MG63 (cell line): ENCODE data around the gene SLC17A5. TPM values are rescaled to one million over a fixed set of nuclear protein-coding genes. Genes with fewer than 3 reads are reported as not detected.
"Not testable (repeated sequence)": the region's sequence is repeated elsewhere in the genome, so short reads cannot be mapped to it uniquely, and the experiment has no call there.

Experiments
- DNase-seq: peaks from one replicate; pipeline ENCODE4 v3.0.0-alpha.2; 2020
- H3K27me3 ChIP-seq: fragments of 250-450 bp; sonication (Bioruptor Pico); 2 replicates; pipeline ENCODE4 v1.5.1; 2020; ENCODE audit warnings: mild to moderate bottlenecking, moderate library complexity
- H3K36me3 ChIP-seq: fragments of 250-450 bp; sonication (Bioruptor Pico); 2 replicates; pipeline ENCODE4 v1.5.1; 2020; ENCODE audit warnings: mild to moderate bottlenecking, moderate library complexity
- H3K4me3 ChIP-seq: fragments of 250-450 bp; sonication (Bioruptor Pico); 2 replicates; pipeline ENCODE4 v1.5.1; 2020; ENCODE audit warnings: mild to moderate bottlenecking, moderate library complexity
- H3K9me3 ChIP-seq: fragments of 250-450 bp; sonication (Bioruptor Pico); 2 replicates; pipeline ENCODE4 v1.5.1; 2020; ENCODE audit warnings: mild to moderate bottlenecking, moderate library complexity
- total RNA-seq: library from RNA; depleted of rRNA; stranded (reverse); fragments of >200 nt; shearing (Covaris generic); gene quantifications from 2 replicates; pipeline ENCODE4 v1.2.3, GENCODE V29; 2014; ENCODE audit warnings: low replicate concordance

SLC17A5 gene
- total RNA-seq, 1 experiment from 2014 or later = 8.1 TPM

GRCh38 chr6:73604461-73604860, 49.3 kb downstream of the SLC17A5 start:
- H3K9me3 ChIP-seq = no peaks in the 10 kb centered on the region
- H3K36me3 ChIP-seq = no peaks in the 10 kb centered on the region; the same call in 1 of the 2 replicates
- no peaks in the 10 kb centered on the region for H3K27me3 ChIP-seq
- DNase-seq = no peak
- no peak overlapping the region for H3K4me3 ChIP-seq

GRCh38 chr6:73604020-73604419, 49.8 kb downstream of the SLC17A5 start:
- no peak for DNase-seq
- Histone ChIP-seq H3K36me3 (no peaks in the 10 kb centered on the region), H3K27me3 (no peaks in the 10 kb centered on the region), H3K9me3 (no peaks in the 10 kb centered on the region), H3K4me3 (no peak overlapping the region)

GRCh38 chr6:73586416-73586974, 67.3 kb downstream of the SLC17A5 start:
- DNase-seq = peak; percentile 21
- Histone ChIP-seq H3K36me3 (no peaks in the 10 kb centered on the region), H3K27me3 (no peaks in the 10 kb centered on the region), H3K9me3 (no peaks in the 10 kb centered on the region), H3K4me3 (peak overlapping the region; percentile 32)

GRCh38 chr6:73585566-73586415, 68.0 kb downstream of the SLC17A5 start:
- Histone ChIP-seq H3K27me3 (no peaks in the 10 kb centered on the region), H3K9me3 (no peaks in the 10 kb centered on the region), H3K4me3 (peak overlapping the region; percentile 32), H3K36me3 (no peaks in the 10 kb centered on the region)
- DNase-seq = peak; percentile 67

GRCh38 chr6:73581293-73581692, 72.5 kb downstream of the SLC17A5 start:
- no peak for DNase-seq
- Histone ChIP-seq H3K27me3 (no peaks in the 10 kb centered on the region), H3K9me3 (no peaks in the 10 kb centered on the region), H3K4me3 (peak overlapping the region; percentile 41), H3K36me3 (no peaks in the 10 kb centered on the region)

DNA sequence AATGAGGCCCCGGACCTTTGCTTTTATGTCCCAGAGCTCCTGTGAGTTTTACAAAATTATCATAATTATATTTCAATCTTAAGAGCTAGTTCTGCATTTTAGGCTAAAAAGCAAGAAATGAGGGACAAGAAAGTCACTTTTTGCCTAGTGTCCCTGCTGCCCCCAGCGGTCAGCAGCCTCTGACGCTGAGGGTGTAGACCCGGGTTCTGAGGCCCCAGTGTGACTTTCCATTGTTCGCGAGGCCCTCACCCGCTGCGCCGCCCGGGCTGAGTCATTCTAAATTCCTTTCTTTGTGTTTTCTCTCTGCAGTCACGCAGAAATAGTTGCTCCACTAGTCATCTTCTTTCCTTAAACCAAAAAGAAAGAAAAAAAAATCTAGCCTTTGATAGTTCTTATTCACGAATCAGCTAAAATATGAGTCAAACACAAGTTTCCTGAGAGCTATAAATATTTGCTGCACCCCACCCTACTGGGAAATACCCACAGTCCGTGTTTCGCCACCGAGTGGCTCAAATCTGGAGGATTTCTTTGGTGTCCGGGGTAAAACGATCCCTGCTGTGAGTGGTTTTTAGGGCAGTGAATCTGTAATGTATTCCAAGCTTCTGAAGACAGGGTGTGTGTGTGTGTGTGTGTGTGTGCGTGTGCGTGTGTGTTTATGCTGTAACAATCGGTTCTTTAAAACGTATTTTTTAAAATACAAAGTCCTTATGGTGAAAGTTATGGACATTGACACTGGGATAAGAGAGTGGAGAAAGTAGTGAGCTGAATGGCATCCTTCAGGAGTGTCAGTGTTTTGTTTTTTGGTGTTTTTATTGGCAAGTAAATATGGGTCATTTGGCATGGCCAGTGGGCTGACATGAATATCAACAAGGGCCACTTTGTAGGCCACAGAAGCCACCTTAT, 73.3 kb downstream of the SLC17A5 start:
- peak; percentile 95 for DNase-seq
- Histone ChIP-seq H3K9me3 (0 out of 2 replicates have a peak, but pooled peaks cover under 1% of the 10 kb centered on the region), H3K4me3 (peak overlapping the region; percentile 41), H3K27me3 (no peaks in the 10 kb centered on the region), H3K36me3 (no peaks in the 10 kb centered on the region)

- no peaks in the 10 kb centered on the region for H3K27me3 ChIP-seq
- peak; percentile 84 for DNase-seq
- 0 out of 2 replicates have a peak, but pooled peaks cover 2% of the 10 kb centered on the region for H3K9me3 ChIP-seq
- H3K36me3 ChIP-seq = no peaks in the 10 kb centered on the region
- peak overlapping the region; percentile 41 for H3K4me3 ChIP-seq
These were observed 73.9 kb downstream of the SLC17A5 start for GRCh38 chr6:73579851-73580246.

DNA sequence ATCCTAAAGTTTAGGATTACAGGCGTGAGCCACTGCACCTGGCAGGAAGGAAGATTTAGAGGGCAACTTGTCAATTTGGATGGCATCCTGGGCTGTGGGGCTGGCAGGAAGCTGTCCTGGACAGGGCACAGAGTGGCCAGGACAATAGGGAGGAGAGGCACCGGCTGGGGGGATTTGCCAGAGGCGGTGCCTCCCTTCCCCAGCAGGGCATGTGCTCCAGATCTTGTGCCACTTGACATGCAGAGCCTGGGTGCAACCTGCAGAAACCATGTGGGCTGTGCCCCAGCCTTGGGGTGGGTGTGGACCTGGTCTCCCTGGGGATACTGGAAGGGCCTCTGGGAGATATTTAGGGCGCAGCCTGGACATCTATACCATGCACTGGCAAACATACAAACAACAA, 74.4 kb downstream of the SLC17A5 start:
- Histone ChIP-seq H3K9me3 (0 out of 2 replicates have a peak, but pooled peaks cover 2% of the 10 kb centered on the region), H3K36me3 (no peaks in the 10 kb centered on the region), H3K27me3 (no peaks in the 10 kb centered on the region), H3K4me3 (no peak overlapping the region)
- peak; percentile 81 for DNase-seq

- no peak for DNase-seq
- 0 out of 2 replicates have a peak, but pooled peaks cover 2% of the 10 kb centered on the region for H3K9me3 ChIP-seq
- no peak overlapping the region for H3K4me3 ChIP-seq
- H3K36me3 ChIP-seq = no peaks in the 10 kb centered on the region
- H3K27me3 ChIP-seq = no peaks in the 10 kb centered on the region
These were observed 76.1 kb downstream of the SLC17A5 start for GRCh38 chr6:73577676-73578075.

- not testable (repeated sequence) for H3K9me3 ChIP-seq, H3K4me3 ChIP-seq, H3K36me3 ChIP-seq, H3K27me3 ChIP-seq, DNase-seq
These were observed 81.3 kb downstream of the SLC17A5 start for GRCh38 chr6:73572531-73572930.

DNA sequence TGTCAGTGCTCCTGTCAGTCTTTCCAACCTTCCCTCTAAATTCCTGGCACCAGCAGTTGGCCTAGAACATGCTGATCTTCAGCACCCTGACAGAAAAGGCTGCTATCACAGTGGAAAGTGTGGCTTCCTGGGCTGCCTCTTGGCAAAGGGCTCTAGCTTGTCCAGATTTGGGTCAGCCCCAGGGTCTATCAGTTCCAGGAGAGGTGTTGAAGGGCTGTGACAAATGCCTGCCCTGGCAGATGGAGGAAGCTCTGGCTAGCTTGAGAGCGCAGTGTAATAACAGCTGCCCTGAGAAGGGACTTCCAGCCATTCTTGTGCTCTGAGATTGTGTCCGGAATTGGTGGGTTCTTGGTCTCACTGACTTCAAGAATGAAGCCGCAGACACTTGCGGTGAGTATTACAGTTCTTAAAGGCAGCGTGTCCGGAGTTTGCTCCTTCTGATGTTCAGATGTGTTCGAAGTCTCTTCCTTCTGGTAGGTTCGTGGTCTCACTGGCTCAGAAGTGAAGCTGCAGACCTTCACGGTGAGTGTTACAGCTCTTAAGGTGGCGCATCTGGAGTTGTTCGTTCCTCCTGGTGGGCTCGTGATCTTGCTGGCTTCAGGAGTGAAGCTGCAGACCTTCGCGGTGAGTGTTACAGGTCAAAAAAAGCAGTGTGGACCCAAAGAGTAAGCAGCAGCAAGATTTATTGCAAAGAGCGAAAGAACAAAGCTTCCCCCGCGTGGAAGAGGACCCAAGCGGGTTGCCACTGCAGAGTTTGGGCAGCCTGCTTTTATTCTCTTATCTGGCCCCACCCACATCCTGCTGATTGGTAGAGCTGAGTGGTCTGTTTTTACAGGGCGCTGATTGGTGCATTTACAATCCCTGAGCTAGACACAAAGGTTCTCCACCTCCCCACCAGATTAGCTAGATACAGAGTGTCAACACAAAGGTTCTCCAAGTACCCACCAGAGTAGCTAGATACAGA, 82.3 kb downstream of the SLC17A5 start:
- H3K36me3 ChIP-seq, DNase-seq, H3K4me3 ChIP-seq, H3K9me3 ChIP-seq, H3K27me3 ChIP-seq: not testable (repeated sequence)

DNA sequence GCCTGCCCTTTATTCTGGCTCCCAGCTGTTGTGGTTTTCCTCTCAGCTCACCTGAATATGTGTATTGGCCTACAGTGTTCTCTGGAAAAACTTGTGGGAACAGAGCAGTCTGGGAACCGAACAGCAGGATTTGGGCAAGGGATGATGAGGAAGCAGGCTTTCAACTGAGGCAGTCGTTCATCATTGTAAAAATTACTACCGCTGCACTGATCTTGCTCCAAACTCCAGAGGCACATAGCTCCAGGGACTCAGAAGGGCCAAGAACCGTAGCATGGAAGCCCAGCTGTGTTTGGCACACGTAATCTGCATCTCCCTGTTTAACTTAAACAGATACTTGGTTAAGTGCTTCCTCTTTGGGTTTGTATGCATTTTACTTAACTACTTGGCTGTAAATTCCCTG, 84.7 kb downstream of the SLC17A5 start:
- no peaks in the 10 kb centered on the region for H3K36me3 ChIP-seq
- no peaks in the 10 kb centered on the region for H3K9me3 ChIP-seq
- H3K4me3 ChIP-seq = no peak overlapping the region
- no peaks in the 10 kb centered on the region for H3K27me3 ChIP-seq
- no peak for DNase-seq

GRCh38 chr6:73566954-73567591, 86.7 kb downstream of the SLC17A5 start:
- H3K27me3 ChIP-seq = no peaks in the 10 kb centered on the region
- peak; percentile 15 for DNase-seq
- no peak overlapping the region for H3K4me3 ChIP-seq
- no peaks in the 10 kb centered on the region for H3K36me3 ChIP-seq
- no peaks in the 10 kb centered on the region for H3K9me3 ChIP-seq

DNA sequence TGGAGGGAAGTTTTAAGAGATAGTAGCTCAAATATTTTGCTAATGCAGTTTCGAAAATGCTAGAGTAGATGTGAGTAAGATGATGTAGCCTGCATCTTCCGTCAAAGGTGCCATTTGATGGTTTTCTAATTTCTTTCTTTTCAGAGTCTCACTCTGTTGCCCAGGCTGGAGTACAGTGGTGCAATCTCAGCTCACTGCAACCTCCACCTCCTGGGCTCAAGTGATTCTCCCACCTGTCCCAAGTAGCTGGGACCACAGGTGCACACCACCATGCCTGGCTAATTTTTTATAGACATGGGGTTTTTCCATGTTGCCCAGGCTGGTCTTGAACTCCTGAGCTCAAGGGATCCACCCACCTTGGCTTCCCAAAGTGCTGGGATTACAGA, 87.3 kb downstream of the SLC17A5 start:
- H3K27me3 ChIP-seq, H3K36me3 ChIP-seq, H3K4me3 ChIP-seq, DNase-seq, H3K9me3 ChIP-seq: not testable (repeated sequence)

DNA sequence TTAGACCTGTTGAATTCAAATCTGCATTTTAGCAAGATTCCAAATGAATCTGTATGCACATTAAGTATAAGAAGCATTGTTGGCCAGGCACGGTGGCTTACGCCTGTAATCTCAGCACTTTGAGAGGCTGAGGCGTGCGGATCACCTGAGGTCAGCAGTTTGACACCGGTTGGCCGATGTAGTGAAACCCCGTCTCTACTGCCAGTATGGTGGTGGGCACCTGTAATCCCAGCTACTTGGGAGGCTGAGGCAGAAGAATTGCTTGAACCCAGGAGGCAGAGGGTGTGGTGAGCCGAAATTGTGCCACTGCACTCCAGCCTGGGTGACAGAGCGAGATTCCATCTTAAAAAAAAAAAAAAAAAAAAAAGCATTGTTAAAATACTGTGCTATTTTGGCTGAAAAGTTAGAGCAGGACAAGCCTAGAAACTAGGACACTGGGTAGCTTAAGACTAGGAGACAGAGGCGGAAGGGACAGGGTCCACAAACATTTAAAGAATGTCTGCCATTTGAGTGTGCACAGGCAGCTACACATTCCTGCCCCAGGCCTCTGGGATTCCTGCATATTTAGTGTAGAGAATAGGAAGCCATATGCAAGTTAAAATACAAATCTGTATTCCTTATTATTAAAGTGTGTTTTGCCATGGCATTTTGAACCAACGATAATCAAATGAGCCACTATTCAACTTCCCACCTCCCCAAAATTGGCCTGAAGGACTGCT, 87.9 kb downstream of the SLC17A5 start:
- DNase-seq = no peak
- H3K36me3 ChIP-seq = no peaks in the 10 kb centered on the region
- H3K4me3 ChIP-seq = no peak overlapping the region
- no peaks in the 10 kb centered on the region for H3K27me3 ChIP-seq
- H3K9me3 ChIP-seq = no peaks in the 10 kb centered on the region
